Measurements from ENCODE around the gene TIMP2. TPM values are rescaled to one million over a fixed set of nuclear protein-coding genes. Genes with fewer than 3 reads are reported as not detected.
A peak's percentile ranks its signal among the peaks of the same experiment; 100 is the strongest.

TIMP2 gene
- total RNA-seq, result 318 TPM
- long read RNA-seq, transcript TIMP2-201 (5 exons, 3,652 nt), result major isoform, 35 of 76 reads
- long read RNA-seq, partial matches to known transcripts, result 2 of 76 reads
- long read RNA-seq, other reads (novel, unspliced or antisense), result 38 of 76 reads

DNA sequence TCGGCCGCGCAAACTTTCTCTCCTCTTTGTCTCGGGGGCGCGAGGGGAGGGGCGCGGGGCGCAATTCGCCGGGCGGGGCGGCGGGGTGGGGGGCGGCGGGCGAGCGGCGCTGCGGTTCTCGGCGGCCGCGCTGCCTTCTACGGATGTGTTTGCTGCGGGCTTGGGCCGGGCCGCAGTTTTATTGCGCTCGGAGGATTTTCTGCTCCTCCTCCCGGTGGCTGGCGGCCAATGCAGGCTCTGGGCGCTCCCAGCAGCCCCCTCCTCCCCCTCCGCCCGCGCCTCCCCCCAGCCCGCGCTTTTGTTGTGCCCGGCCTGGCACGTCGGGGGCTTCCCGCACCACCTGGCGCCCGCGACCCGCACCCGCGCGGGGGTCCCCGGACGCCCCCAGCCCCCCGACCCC lies at the start of gene TIMP2:
Gene TIMP2, minus strand, starts transcription at position 154 of the 400 bp plus-strand sequence. CDS start 299 bp downstream, outside the sequence.
- ATAC-seq, result peak; percentile 78
- Histone ChIP-seq H3K4me1 (peaks cover 37% of the 10 kb centered on the region), H3K9me3 (no peaks in the 10 kb centered on the region), H3K27ac (peak within 1 kb of the TSS; percentile 91), H3K36me3 (no peaks in the 10 kb centered on the region), H3K27me3 (no peaks in the 10 kb centered on the region), H3K4me3 (peak within 1 kb of the TSS; percentile 80)
- peak; percentile 94 for DNase-seq
- intact Hi-C loops (cut with DNase I), result no loop called here
- peak; percentile 33 for TF ChIP-seq CTCF (IDR thresholded peaks at IDR 0.05)

GRCh38 chr17:78973792-78974520 lies 48.8 kb upstream of the TIMP2 start:
- no peaks in the 10 kb centered on the region for H3K36me3 ChIP-seq
- no peak for DNase-seq
- H3K9me3 ChIP-seq, result no peaks in the 10 kb centered on the region
- H3K27me3 ChIP-seq, result no peaks in the 10 kb centered on the region
- no peak overlapping the region for H3K27ac ChIP-seq
- TF ChIP-seq CTCF (IDR thresholded peaks at IDR 0.05), result no peak
- no peak overlapping the region for H3K4me3 ChIP-seq
- H3K4me1 ChIP-seq, result peaks cover 37% of the 10 kb centered on the region
- no peak for ATAC-seq
- intact Hi-C loops (cut with DNase I), result loop anchor here (5.0 kb wide), 1 partner anchor 112 kb away; no protein-coding TSS in a partner anchor

DNA sequence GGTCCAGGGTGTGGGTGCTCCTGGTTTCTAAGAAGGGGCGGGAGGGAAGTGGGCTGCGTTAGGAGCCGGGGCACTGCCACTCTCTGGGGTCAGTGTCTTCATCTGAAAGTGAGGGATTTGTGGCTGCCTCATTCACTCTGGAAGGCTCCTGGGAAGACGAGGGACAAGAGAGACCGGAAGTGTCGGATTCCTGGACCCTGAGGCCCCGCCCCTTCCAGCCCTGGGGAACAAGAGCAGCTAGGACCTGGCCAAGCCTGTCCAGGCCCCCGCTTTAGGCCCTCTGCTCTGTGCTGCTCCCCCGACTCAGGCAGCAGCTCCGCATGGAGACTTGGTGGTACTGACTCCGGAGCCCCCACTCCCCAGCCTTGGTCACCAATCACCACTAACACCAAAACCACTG lies 48.0 kb upstream of the TIMP2 start:
- no peak for TF ChIP-seq CTCF (IDR thresholded peaks at IDR 0.05)
- Histone ChIP-seq H3K4me3 (no peak overlapping the region), H3K4me1 (peaks cover 30% of the 10 kb centered on the region), H3K9me3 (no peaks in the 10 kb centered on the region), H3K27me3 (no peaks in the 10 kb centered on the region), H3K27ac (peak overlapping the region; percentile 17), H3K36me3 (no peaks in the 10 kb centered on the region)
- DNase-seq (no peak), ATAC-seq (no peak)
- intact Hi-C loops (cut with DNase I), result loop anchor here (5.0 kb wide), 1 partner anchor 111 kb away; no protein-coding TSS in a partner anchor

DNA sequence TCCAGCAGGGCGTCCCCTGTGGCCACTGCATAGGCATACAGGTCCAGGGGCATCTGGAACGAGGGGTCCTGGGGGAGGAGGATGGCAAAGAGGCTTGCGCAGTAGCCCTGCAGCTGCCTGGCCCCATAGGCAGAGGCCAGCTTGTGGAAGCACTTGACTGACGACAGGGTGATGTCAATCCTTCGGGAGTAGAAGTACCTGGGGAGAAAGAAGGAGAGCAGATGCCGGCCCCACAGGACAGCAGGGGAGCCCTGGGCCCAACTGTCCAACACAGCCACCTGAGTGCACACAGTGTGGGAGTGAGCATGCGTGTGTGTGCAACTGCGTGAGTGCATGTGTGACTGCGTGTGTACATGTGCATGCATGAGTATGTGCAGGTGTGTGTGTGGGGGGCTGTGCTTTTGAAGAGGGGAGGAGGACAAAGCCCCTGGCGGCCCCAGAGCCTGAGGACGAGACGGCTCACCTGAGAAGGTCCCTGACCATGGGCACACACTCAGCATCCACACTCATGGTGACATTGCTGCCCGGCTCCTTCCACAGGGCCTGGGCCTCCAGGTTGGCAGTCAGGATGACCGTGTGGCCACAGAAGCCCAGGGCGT lies 47.4 kb upstream of the TIMP2 start:
- intact Hi-C loops (cut with DNase I), result loop anchor here (5.0 kb wide), 1 partner anchor 110 kb away; no protein-coding TSS in a partner anchor
- no peak overlapping the region for H3K27ac ChIP-seq
- no peak for TF ChIP-seq CTCF (IDR thresholded peaks at IDR 0.05)

DNA sequence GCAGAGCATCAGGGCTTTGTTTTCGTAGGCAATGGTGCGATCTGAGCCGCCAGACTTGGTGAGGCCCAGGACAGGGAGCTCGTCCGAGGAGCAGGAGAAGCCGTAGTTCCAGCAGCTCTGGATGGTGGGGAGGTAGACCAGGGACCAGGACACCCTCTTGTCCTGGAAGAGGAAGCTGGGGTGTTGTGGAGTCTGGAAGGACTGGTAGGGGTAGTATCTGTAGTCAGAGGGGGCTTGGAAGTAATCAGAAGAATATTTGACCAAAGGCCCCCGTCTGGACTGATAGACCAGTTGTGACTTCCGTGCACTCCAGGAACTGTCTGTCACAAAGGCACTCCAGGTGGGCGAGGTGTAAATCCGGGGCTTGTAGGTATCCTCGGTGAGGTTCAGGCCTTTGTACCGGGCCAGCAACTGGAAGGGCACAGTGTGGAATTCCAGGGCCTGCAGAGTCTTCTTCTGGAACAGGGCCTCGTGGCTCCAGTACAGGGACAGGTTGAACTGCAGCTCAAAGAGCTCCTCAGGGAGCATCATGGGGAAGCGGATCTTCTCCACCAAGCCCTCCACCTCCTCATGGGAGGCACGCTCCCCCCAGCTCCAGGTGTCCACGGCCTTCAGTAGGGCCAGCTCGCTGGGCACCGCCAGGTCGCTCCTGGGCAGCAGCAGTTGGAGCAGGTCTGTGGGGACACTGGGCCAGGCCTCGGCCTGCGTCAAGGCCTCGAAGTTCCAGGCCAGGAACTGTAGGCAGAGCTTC lies 46.7 kb upstream of the TIMP2 start:
- ATAC-seq (no peak), DNase-seq (no peak)
- Histone ChIP-seq H3K27me3 (no peaks in the 10 kb centered on the region), H3K27ac (no peak overlapping the region), H3K9me3 (no peaks in the 10 kb centered on the region), H3K36me3 (no peaks in the 10 kb centered on the region), H3K4me3 (no peak overlapping the region), H3K4me1 (peaks cover 17% of the 10 kb centered on the region)
- intact Hi-C loops (cut with DNase I), result loop anchor here (5.0 kb wide), 1 partner anchor 110 kb away; no protein-coding TSS in a partner anchor
- no peak for TF ChIP-seq CTCF (IDR thresholded peaks at IDR 0.05)

More for the DNA sequence above, 47.4 kb upstream of the TIMP2 start:
- no peak for DNase-seq
- H3K9me3 ChIP-seq, result no peaks in the 10 kb centered on the region
- no peaks in the 10 kb centered on the region for H3K36me3 ChIP-seq
- H3K4me3 ChIP-seq, result no peak overlapping the region
- peaks cover 24% of the 10 kb centered on the region for H3K4me1 ChIP-seq
- no peak for ATAC-seq
- H3K27me3 ChIP-seq, result no peaks in the 10 kb centered on the region
